MM.1S (cell line): Measurements from ENCODE around the gene RABGAP1L.

Experiments used
- CTCF ChIP-seq: fragments of 300-600 bp; sonication (generic); IDR thresholded peaks from 2 replicates; pipeline ENCODE4 v1.5.1; 2016; ENCODE audit warnings: antibody characterized with exemption, low read length, mixed read lengths
- EZH2 ChIP-seq: fragments of 300-600 bp; sonication (generic); optimal IDR thresholded peaks from 2 replicates; pipeline ENCODE3; 2017; ENCODE audit warnings: low read depth, mild to moderate bottlenecking, antibody characterized with exemption, low read length, mixed read lengths
- EZH2phosphoT487 ChIP-seq: fragments of 300-600 bp; sonication (generic); IDR thresholded peaks from 2 replicates; pipeline ENCODE4 v1.6.1; 2018; ENCODE audit warnings: antibody characterized with exemption, low read length

- TF ChIP-seq CTCF, result no peak
- no peak for TF ChIP-seq EZH2phosphoT487
- TF ChIP-seq EZH2, result no peak
Observed at GRCh38 chr1:174242856-174243255, 83.5 kb downstream of the RABGAP1L start.
